GM23338 (cell line): Measurements from ENCODE around the gene TRAF7.

Experiments used
- CREB1 ChIP-seq: fragments of 250-450 bp; sonication (Bioruptor Pico); IDR thresholded peaks from 2 replicates; pipeline ENCODE4 v1.5.0; 2020; ENCODE audit warnings: low read depth, mild to moderate bottlenecking, moderate library complexity
- CTCF ChIP-seq, 2 experiments: fragments of 200-600 bp in 1 of 2; sonication (generic) in 1 of 2; conservative IDR thresholded peaks; 2 replicates each; pipeline versions ENCODE4 v1.5.1 to v1.6.1; 2016 to 2017; ENCODE audit warnings: antibody characterized with exemption in 2 of 2, low read depth in 2 of 2, mild to moderate bottlenecking in 2 of 2, moderate library complexity in 1 of 2
- ETS1 ChIP-seq: IDR thresholded peaks from 2 replicates; pipeline ENCODE4 v1.6.1; 2016; ENCODE audit warnings: antibody characterized with exemption
- EZH2 ChIP-seq: fragments of 200-600 bp; sonication (generic); IDR thresholded peaks from one replicate; pipeline ENCODE4 v1.8.0; 2017; ENCODE audit warnings: antibody characterized with exemption, mild to moderate bottlenecking, low read depth; ENCODE audit not compliant: unreplicated experiment
- EZH2phosphoT487 ChIP-seq: fragments of 200-600 bp; sonication (generic); IDR thresholded peaks from one replicate; pipeline ENCODE4 v1.8.1; 2018; ENCODE audit warnings: antibody characterized with exemption; ENCODE audit not compliant: unreplicated experiment
- JUNB ChIP-seq: IDR thresholded peaks from one replicate; pipeline ENCODE4 v1.6.1; 2016; ENCODE audit warnings: antibody characterized with exemption; ENCODE audit not compliant: unreplicated experiment
- POLR2AphosphoS5 ChIP-seq: IDR thresholded peaks from 2 replicates; pipeline ENCODE4 v1.6.1; 2016; ENCODE audit warnings: antibody characterized with exemption, low read depth
- REST ChIP-seq: IDR thresholded peaks from one replicate; pipeline ENCODE4 v1.6.1; 2018; ENCODE audit warnings: antibody characterized with exemption; ENCODE audit not compliant: unreplicated experiment
- ZNF331 ChIP-seq: fragments of 250-450 bp; sonication (Bioruptor Pico); IDR thresholded peaks from 2 replicates; pipeline ENCODE4 v1.5.0; 2020; ENCODE audit warnings: low read depth, mild to moderate bottlenecking, moderate library complexity

- TF ChIP-seq EZH2 (no peak), REST (no peak), CTCF (conservative IDR thresholded peaks at IDR 0.05; ENCODE audit: low read depth in 2 of 2) (peak; percentile 64 to 96), POLR2AphosphoS5 (no peak), CREB1 (0 out of 2 replicates have a peak, but pooled peaks have one; percentile 5), JUNB (no peak), ETS1 (no peak), EZH2phosphoT487 (no peak), ZNF331 (CRISPR knock-in tag) (no peak)
These were observed 39.3 kb downstream of the TRAF7 start for GRCh38 chr16:2194852-2195321.
